ENCODE data around the gene HOOK2. TPM values are rescaled to one million over a fixed set of nuclear protein-coding genes. Genes with fewer than 3 reads are reported as not detected.
A peak's percentile ranks its signal among the peaks of the same experiment; 100 is the strongest.

The HOOK2 gene
- total RNA-seq, 2 donors from 2014 or later, result 22.6 to 102 TPM

DNA sequence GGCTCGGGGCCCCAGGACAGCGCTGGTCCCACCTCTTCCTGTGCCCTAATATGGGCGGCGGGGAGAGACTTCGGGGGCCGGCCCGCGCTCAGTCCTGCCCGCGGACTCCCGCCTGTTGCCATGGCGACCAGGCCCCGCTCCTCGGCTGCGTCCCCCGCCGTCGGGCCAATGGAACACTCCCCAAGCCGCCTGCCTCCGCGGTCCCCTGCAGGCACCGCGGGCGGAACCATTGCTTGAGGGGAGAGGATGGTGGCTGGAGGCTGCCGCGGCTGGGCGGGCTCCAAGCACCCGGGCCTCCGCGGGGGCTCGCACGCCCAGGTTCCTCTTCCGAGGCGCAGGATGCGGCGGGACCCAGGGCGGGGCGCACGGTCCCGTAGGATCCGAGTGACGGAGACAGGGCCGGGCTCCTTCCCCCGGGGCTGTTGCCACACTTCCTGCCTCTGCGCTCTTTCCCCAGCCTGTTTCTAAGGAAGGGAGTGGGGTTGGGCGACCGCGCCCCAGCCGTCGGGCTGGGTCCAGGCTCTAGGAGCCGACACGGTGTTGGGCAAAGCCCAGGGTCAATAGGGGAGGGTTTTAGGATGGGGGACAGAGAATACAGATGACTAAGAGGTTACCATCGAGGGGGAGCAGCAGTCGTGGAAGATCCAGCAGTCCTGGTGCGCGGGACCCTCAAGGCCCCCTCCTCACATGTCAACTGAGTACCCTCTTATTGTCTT, 14.7 kb upstream of the HOOK2 start:
- peak; percentile 90 for DNase-seq (ENCODE audit: low spot score)
- H3K9me3 ChIP-seq, result no peaks in the 10 kb centered on the region
- no peaks in the 10 kb centered on the region for H3K27me3 ChIP-seq (replicated peaks; ENCODE audit: insufficient read depth)
- TF ChIP-seq, protein P1, sequence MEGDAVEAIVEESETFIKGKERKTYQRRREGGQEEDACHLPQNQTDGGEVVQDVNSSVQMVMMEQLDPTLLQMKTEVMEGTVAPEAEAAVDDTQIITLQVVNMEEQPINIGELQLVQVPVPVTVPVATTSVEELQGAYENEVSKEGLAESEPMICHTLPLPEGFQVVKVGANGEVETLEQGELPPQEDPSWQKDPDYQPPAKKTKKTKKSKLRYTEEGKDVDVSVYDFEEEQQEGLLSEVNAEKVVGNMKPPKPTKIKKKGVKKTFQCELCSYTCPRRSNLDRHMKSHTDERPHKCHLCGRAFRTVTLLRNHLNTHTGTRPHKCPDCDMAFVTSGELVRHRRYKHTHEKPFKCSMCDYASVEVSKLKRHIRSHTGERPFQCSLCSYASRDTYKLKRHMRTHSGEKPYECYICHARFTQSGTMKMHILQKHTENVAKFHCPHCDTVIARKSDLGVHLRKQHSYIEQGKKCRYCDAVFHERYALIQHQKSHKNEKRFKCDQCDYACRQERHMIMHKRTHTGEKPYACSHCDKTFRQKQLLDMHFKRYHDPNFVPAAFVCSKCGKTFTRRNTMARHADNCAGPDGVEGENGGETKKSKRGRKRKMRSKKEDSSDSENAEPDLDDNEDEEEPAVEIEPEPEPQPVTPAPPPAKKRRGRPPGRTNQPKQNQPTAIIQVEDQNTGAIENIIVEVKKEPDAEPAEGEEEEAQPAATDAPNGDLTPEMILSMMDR (IDR thresholded peaks at IDR 0.05), result no peak
- H3K27ac ChIP-seq, result peak overlapping the region; percentile 99 to 100
- peaks cover 38 to 54% of the 10 kb centered on the region in 2 donors for H3K4me1 ChIP-seq (ENCODE audit: control insufficient read depth in 1 of 2, low read depth in 2 of 2)
- peak overlapping the region; percentile 91 for H3K4me3 ChIP-seq
- no peaks in the 10 kb centered on the region for H3K36me3 ChIP-seq
- ATAC-seq (ENCODE audit: insufficient number of reproducible peaks, low FRiP score, low read depth), result peak; percentile 30

- H3K36me3 ChIP-seq, result no peaks in the 10 kb centered on the region
- peak overlapping the region; percentile 91 for H3K4me3 ChIP-seq
- DNase-seq (ENCODE audit: low spot score), result no peak
- H3K9me3 ChIP-seq, result no peaks in the 10 kb centered on the region
- peak overlapping the region; percentile 99 to 100 for H3K27ac ChIP-seq
- peaks cover 39 to 54% of the 10 kb centered on the region in 2 donors for H3K4me1 ChIP-seq (ENCODE audit: control insufficient read depth in 1 of 2, low read depth in 2 of 2)
- peak; percentile 1 for ATAC-seq (ENCODE audit: insufficient number of reproducible peaks, low FRiP score, low read depth)
- no peaks in the 10 kb centered on the region for H3K27me3 ChIP-seq (replicated peaks; ENCODE audit: insufficient read depth)
- TF ChIP-seq, protein P1 (IDR thresholded peaks at IDR 0.05), result no peak
Measured at GRCh38 chr19:12789098-12789903, 13.9 kb upstream of the HOOK2 start.

DNA sequence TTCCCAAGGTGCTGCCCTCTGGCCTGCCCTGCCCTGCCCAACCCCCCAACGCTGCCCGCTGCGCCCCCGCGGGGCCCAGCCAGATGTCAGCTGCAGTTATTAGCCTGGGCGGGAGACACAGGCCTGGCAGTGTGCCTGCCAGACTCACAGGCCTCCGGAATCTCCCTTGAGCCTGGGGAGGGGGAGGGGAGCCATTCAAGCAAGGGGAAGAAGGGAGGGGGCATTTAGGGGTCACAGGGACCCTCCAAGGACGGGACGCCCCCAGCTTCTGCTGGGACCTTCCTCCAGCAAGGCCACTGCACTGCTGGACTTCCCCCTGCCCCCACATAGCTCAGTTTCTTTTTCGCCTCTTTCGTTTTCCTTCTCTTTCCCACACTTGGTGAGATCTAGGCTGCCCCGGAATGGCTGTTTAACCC, 13.3 kb upstream of the HOOK2 start:
- no peaks in the 10 kb centered on the region for H3K36me3 ChIP-seq
- peak overlapping the region; percentile 91 for H3K4me3 ChIP-seq
- peak overlapping the region; percentile 99 to 100 for H3K27ac ChIP-seq
- TF ChIP-seq, protein P1 (IDR thresholded peaks at IDR 0.05), result no peak
- no peak for DNase-seq (ENCODE audit: low spot score)
- ATAC-seq (ENCODE audit: insufficient number of reproducible peaks, low FRiP score, low read depth), result no peak
- H3K9me3 ChIP-seq, result no peaks in the 10 kb centered on the region
- H3K4me1 ChIP-seq (ENCODE audit: control insufficient read depth in 1 of 2, low read depth in 2 of 2), result peaks cover 44 to 57% of the 10 kb centered on the region in 2 donors
- no peaks in the 10 kb centered on the region for H3K27me3 ChIP-seq (replicated peaks; ENCODE audit: insufficient read depth)

DNA sequence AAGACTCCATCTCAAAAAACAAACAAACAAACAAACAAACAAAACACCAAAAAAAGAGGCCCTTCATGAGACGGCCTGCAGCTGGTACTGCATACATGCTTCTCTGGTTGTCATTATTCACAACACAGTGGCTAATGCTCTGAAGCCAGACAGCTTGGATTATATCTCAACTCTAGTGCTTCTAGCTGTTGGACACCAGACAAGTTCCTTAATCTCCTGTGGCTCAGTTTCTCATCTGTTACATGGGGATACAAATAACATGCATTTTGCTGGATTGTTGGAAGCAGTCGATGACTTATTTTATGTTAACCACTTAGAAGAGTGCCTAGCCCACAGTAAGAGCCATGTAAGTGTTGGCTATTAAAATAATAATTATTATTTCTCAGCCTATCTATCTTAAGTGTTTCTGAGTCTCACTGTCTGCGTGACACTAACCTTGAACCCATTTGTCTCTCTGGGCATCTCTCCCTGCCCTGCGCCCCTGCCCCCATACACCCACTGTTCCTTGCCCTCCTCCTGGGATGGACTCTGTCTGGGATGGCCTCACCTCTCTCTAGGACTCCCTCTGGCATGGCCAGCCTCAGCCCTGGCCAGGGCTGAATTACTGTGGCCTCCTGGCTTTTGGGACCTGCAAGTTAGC, 12.8 kb upstream of the HOOK2 start:
- no peak for ATAC-seq (ENCODE audit: insufficient number of reproducible peaks, low FRiP score, low read depth)
- H3K27me3 ChIP-seq (replicated peaks; ENCODE audit: insufficient read depth), result no peaks in the 10 kb centered on the region
- no peak for DNase-seq (ENCODE audit: low spot score)
- TF ChIP-seq, protein P1 (IDR thresholded peaks at IDR 0.05), result no peak
- no peaks in the 10 kb centered on the region for H3K9me3 ChIP-seq
- H3K4me1 ChIP-seq (ENCODE audit: control insufficient read depth in 1 of 2, low read depth in 2 of 2), result peaks cover 49 to 62% of the 10 kb centered on the region in 2 donors
- H3K36me3 ChIP-seq, result no peaks in the 10 kb centered on the region
- peak overlapping the region; percentile 91 for H3K4me3 ChIP-seq
- peak overlapping the region; percentile 99 to 100 for H3K27ac ChIP-seq

DNA sequence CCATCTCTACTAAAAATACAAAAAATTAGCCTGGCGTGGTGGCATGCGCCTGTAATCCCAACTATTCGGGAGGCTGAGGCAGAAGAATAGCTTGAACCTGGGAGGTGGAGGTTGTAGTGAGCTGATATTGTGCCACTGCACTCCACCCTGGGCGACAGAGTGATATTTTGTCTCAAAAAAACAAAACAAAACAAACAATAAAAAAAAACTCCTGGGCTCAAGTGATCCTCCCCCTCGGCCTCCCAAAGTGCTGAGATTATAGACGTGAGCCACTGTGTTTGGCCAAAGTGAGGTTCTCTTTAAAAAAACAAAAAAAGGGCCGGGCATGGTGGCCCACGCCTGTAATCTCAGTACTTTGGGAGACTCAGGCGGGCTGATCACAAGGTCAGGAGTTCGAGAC, 12.1 kb upstream of the HOOK2 start:
- Histone ChIP-seq H3K27me3 (replicated peaks; ENCODE audit: insufficient read depth) (no peaks in the 10 kb centered on the region), H3K36me3 (no peaks in the 10 kb centered on the region), H3K9me3 (no peaks in the 10 kb centered on the region), H3K4me1 (ENCODE audit: control insufficient read depth in 1 of 2, low read depth in 2 of 2) (peaks cover 53 to 68% of the 10 kb centered on the region in 2 donors), H3K27ac (peak overlapping the region; percentile 99 to 100), H3K4me3 (no peak overlapping the region)
- TF ChIP-seq, protein P1 (IDR thresholded peaks at IDR 0.05), result no peak
- ATAC-seq (ENCODE audit: insufficient number of reproducible peaks, low FRiP score, low read depth) (no peak), DNase-seq (ENCODE audit: low spot score) (no peak)
